GM19455 (cell line): ENCODE results near the gene MYEOV.

Source experiments
- ATAC-seq: cut with Tn5 transposase; IDR thresholded peaks from one replicate; pipeline ENCODE4 v1.9.1; 2021; ENCODE audit not compliant: unreplicated experiment

MYEOV gene

DNA sequence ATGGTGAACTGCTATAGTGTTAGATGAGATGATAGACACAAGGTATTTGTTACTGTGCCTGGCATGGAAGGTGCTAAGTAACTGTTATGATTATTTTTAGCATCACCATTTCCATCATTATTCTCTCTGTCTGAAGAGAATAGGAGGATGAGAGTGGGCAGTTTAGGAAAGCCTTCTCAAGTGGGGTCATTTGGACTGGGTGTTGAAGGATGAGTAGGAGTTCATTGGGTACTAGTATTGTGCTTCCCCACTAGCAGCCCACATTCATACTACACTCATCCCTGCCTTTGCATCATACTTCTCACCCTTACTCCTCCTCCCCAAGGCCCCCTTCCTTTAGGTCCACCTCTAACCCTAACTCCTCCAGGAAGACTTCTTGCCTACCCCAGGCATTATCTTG is 20.6 kb downstream of the MYEOV start:
- ATAC-seq = no peak

DNA sequence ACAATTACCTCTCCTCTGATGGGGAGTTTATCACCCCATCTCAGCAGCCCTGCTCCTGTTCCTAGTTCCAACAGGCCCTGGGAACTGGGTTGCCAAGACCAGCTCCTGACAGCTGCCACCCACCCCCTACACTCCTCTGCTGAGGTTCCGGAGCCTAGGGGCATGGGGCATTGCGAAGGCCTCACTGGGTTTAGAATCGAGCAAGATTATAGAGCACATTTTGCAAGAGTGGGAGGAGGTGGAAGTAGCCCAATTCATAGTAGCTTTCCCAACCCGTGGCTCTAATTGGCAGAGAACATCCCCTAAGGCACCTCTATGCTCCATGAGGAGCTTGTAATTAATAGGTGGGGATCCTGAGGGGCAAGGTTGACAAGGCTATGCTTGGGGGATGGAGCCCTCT is 23.0 kb downstream of the MYEOV start:
- ATAC-seq = no peak

DNA sequence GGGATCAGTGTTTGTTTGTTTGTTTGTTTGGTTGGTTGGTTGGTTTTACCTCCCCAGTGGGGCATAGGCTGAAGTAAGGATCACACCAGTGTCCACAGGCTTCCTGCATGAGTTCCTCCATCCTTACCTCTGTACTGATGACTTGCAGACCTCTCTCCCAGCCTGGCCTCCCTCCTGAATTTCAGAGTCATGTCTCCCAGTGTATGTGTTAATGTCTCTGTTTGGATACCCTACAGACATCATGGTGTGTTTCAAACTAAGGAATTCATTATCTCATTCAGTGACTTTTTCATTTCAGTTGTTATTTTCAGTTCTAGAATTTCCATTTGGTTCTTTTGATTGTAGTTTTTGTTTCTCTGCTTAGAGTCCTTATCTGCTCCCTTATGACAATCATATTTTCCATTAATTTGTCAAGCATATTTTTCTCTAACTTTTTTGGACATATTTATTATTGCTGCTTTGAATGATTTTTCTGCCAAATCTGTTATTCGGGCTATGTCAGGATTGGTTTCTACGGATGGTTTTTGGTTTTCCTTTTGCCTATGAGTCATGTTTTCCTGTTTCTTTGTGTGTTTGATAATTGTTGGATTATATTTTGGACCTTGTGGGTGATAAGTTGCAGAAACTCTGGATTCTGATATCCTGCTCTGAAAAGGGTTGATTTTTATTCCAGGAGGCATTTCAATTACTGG is 23.6 kb downstream of the MYEOV start:
- ATAC-seq = no peak

DNA sequence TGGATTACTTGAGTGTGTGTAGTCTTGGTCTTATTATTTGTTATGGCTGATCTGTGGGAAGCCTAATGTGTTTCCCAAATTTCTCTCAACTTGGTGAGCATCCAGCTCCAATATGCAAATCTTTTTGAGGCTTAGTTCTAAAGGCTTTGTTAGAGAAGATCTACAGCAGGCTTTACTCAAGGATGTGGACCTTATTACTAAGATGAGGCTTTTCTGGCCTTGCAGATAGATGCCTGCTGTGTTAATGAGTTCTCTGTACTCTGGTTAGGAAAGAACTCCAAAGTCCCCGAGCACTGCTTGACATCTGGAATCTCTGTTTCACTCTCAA is 24.1 kb downstream of the MYEOV start:
- no peak for ATAC-seq

DNA sequence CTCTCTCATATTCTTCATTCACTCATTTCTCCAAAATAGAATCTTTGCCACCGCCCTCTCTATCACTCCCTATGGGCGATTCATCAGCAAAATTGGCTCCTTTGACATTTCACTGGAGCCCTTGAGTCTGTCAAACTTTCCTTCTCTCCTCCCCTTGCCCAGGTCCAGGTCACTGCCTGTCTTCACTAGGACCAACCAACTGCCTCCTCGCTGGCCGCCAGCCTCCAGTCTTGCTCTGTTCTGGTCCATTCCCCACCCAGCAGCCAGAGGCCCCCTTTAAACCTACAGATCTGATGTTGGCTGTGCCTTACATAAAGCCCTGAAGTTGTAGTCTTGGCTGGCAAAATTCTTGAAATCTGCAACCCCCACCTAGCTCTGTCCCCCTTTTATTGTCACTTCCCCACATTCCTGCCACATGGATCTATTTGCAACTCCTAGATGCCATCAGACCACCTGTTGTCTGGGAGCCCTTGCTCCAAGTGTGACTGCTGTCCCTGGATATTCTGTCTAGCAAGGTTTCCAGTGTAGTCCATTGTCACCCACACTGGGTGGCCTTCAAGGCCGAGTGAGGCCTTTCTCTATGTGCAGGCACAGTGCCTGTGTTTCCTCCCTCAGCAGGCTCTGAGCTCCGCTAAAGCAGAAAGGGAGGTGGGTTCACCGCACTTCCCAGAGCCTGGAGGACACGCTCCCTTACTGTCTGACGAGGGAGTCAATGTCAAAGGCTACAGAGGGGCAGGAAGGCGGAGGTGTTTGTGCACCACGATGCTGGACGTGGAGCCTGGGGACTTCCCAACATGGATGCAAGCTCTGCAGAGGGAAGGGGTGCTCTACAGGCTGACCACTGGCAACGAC is 25.5 kb downstream of the MYEOV start:
- ATAC-seq = no peak

DNA sequence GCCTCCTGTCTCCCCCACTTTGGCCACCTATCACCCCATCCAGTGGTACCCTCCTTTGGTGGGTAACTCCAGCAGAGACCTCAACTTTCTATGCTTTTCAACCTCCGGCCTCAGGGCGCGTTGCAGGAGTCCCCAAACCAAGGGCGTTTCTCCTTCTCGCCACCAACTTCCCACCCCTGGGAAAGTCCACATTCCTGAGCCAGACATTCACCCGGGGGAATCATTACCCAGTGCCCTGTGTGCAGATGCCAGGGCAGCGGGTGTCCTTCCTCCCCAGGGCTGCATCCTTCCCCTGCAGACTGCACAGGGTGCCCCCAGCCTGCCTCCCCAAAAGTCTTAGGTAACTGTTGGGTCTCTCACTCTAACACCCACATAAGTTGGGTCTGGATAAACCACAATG is 26.4 kb downstream of the MYEOV start:
- ATAC-seq = no peak

DNA sequence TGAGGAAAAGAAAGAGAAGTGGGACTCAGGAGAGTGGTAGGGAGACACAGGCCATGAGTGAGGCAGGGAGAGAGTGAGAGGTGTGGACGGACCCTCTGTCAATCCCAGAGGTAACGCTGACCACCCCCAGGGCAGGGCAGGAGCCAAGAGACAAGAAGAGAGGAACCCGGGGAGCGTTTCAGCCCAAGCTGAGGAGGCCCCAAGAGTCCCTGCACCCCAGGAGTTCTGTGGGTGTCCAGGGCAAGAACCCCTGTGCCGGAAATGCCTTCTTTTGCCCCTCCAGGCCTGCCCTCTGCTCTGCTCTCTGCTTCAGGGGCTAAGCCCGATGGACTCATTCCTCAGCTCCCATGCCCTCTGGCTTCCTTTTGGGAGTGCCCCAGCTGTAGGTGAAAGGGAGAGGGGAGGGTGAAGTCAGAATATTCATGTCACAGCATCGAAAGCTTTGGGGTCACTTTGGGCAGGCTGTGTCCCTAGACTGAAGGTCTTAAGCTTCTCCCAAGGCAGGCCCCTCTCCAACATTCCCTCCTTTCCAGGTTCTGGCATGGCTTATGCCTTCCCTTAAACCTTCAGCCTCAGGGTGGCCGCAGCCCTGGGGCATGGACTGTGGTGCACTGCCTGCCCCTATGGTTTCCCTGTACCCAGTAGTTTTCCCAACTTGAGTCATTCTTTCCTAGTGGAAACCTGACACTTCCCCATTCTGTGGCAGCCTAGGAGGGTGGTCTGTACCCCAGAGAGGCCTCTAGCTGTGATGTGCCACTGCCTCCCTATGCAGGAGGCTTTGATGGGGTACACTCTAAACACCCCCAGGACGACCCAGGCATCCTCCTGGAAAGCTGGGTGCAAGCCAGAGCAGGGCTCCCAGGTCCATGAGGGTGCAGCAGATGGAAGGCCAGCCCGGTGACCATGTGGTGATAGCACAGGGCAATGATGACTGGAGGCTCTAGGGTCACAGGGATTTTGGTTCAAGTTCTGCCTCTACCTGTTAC is 27.1 kb downstream of the MYEOV start:
- ATAC-seq = no peak

DNA sequence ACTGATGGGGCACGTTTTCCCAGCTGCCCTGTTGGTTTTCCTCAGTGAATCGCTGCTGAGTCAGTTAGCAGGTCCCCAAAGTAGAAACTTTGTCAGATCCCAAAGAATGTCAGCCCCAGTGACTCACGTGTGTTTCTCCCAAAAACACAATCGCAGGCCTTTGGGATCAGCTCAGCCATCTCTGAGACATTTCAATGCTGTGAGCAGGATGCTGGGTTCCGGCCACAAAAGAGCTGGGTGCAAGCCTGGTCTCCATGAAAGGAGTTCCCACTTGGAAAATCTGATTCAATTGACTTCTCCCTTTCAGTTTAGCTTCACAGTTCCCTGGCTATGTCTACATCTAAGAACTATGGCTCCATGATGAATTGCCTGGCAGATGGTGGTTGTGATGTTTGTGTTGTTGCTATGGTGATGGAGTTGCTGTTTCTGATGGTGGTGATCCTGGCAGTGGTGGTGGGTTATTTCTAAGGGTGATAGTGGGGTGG is 28.0 kb downstream of the MYEOV start:
- ATAC-seq = no peak

DNA sequence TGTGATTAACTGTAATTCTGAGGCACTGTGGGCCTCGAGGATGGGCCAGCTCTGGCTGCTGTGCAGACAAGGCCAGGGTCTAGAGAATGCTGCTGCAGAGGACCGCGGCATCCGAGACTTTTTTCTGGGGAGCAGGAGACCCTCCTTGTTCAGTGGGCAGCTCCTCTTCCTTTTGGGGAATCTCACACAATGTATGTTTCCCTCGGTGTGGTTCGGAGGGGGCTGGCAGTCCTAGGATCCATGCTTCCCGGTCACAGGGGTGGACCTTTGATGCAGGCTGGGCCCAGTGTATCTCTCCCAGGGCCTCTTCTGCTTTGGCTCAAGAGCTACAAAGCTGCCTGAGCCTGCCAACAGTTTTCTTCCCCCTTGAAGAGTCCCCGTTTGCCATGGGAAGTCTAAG is 31.5 kb downstream of the MYEOV start:
- no peak for ATAC-seq

DNA sequence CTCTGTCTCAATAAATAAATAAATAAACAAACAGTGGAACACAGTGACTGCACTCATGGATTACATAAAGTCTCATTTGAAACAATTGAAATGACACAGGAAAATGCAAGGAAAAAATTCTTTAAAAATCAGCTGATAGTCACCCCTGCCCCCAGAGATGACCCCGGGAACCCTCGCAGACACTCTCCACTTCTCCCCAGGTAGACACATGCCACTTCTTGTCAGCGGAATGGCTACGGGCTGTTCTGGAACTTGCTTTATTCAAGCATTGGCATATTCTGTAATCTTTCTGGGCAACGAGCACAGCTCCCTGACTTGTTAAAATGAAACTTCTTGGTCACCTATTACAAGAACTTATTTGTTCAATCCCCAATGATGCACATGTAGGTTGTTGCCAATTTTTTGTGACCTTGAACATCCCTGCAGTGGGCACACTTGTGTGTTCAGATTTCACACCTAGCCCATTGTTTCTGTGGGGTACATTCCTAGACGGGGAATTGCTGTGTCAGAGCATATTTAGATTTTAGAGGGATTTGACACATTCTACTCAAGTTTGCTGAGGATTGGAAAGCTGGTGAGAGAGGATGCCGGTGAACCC is 32.8 kb downstream of the MYEOV start:
- no peak for ATAC-seq

DNA sequence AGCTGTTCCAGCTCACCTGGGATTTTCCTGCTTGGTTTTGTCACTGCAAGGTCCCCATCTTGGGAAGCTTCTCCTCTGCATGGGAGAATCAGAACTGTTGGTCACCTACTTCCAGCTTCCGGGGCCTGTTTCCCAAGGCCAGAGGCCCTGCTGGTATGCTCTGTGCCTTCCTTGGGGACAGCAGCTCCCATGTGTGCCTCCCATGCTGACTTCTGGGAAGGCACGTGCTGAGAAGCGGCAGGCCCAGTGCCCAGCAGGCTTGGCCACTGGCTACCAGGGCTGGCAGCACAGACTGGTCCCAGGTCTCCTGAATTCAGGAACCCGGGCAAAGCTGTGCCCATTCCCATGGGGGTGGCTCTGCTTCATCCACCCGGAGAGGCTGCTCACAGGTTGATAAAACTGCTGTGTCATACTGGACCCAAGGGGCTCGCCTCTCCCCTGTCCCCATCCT is 33.8 kb downstream of the MYEOV start:
- ATAC-seq = no peak

DNA sequence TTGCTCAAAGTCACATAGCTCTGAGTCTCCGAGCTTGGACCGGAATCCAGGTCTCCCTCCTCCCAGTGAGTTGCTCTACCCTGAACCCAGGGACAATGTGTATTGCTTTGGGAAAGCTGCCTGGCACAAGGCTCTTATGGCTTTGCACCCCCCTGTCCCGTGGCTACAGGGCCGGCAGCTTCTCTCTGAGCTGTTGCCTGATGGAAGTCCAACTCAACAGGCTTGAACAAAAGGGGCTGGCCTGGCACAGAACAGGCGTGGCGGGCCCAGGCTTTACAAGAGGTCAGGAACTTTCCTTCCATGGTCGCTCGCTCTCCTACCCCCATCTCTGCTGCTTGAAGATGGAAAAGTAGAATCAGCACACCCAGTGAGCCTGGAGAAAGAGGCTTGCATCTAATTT is 34.3 kb downstream of the MYEOV start:
- ATAC-seq = no peak

DNA sequence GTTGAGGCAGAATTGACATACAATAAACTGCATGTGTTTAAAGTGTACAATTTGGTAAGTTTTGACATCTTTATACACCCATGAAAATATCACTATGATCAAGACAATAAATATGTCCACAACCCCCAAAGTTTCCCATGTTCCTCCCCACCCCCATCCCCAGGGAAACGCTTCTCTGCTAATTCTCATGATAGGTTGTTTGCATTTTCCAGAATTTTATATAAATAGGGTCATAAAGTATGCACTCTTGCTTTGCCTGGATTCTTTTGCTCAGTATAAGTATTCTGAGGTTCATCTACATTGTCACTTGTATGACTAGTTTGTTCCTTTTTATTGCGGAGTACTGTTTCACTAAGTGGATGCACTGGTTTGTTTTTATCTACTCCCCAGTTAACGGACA is 35.6 kb downstream of the MYEOV start:
- ATAC-seq = no peak

DNA sequence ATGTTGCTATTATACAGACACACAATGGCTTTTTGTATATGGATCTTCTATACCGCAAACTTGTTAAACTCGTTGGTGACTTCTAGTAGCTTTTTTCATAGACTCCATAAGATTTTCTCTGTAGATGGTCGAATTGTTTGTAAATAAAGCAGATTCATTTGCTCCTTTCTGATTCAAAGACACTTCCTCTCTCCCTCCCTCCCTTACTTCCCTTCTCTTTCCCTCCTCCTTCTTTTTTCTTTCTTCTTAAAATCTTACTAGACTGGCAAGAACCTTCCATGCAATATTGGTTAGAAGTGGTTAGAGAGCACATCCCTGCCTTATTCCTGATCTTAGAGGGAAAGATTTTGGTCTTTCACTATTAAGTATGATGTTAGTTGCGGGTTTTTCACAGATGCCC is 36.4 kb downstream of the MYEOV start:
- no peak for ATAC-seq

DNA sequence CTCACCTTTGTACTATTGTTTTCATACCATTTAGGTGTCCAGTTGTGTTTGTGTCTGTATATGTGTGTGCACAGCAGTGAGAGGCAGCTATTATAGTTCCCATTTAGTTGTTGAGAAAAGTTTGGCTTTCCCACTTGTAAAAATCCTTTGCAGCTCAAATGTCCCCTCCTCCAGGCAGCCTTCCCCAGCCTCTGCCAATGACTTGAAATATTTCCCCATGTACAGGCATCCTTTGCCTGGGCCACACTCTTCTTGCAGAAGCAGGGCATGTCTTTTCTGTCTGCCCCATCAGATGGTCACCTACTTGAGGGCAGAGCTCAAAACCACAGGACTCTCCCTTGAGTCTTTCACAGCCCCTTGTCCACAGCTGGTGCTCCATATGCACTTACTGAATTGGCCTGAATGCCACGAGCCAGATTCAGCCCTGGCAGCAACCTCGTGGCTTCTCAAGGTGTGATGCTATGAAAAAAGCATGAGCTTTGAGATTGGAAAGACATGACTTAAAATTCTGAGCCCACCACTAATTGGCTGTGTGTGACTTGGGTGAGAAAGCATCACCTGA is 39.3 kb downstream of the MYEOV start:
- no peak for ATAC-seq

DNA sequence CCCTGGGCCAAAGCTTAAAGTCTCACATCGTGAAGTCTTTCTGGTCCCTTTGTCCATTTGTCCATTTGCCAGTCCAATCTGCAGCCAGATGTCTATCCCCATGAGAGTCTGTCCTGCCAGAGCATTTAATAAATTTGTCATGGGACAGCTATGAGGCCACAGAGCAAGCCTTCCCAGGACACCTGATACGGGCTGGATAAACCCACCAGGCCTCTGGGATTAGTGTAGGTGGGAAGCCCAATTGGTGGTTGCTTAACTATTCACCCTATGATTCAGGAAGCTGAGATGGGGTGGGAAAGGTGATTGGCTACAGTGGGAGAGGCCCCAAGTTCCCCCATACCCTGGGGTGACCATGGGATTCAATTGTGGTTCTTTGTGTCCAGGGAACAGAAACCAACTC is 39.9 kb downstream of the MYEOV start:
- ATAC-seq = no peak

DNA sequence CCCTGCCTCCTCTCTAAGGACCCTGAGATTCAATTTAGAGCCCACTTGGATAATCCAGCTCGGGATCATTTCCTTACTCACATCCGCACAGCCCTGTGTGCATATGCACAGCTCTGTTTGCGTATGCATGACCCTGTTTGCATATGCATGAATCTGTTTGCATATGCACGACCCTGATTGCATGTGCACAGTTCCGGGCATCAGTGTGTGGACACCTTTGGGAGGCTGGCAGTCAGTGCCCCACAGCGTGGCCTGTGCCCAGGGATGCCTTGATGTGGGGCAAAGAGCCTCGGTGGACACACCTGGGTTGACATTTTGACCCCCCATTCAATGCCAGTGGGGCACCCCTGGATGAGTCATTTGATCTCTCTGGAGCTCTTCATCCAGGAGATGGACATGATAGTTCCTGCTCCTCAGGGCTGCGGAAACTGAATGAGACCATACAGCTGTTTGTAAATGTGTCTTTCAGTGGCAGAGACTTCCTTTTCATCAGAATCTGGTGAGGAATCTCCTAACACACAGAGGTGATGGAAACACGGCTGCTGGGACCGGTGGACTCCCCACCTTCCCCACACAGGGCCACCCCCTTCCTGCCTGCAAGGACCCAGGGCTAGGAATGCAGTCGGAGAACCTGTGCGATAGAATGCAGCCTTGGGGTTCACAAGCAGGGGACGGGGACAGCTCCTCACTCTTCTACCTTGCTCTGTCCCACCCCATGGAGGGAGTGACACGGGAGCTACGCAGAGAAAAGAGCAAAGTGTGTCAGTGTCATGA is 41.2 kb downstream of the MYEOV start:
- ATAC-seq = no peak

DNA sequence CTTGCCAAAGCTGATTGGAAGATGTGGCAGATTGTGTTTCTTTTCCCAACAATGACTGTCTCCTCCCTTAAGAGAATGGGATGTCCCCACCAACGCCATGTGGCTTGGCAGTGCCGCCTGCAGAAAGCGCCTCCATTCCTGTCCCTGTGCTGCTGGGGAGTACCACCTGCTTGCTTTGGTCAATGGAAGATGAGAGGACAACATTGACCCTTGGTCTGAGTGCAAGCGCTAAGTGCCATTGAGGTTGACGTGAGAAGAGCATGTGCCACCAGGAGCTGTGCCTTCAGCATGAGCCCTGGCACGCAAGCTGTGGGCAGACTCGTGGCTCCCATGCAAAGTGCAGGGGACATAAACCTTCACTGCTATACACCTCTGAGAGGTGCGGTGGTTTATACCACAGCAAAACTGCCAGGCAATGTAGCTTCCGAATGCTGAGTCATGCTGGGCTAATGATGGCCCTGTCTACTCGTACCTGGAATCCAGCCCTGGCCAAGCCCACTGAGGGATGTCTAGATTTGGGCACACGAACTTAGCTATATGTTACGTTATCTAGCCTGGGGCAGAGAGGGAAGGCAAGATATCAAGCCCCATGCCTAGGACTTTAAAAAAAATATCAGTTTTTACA is 41.9 kb downstream of the MYEOV start:
- no peak for ATAC-seq

DNA sequence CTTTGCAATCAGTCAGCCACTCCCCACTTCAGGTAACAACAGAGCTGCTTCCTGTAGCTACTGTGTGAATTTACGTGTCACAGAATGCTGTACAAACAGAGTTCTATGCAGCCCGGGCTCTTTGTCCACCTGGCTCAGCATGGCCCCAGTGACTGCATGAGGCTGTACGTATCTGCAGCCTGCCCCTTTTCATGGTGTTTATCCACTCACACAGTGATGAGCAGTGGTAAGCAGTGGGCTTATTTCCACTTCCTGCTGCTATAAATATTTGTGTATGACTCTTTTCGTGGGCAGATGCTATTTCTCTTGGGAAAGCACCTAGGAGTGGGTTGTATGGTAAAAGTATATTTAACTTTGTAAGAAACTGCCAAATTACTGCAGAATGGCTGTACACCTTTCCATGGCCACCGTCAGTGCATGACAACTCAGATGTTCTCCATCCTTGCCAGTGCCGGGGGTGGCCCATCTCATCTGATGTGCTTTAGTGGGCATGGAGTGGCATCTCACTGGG is 43.3 kb downstream of the MYEOV start:
- no peak for ATAC-seq
